Erythroblast (primary cell): ENCODE data around the gene PDCD1.

Experiments
- DNase-seq, 2 experiments: peaks; one replicate each; lab custom pipeline; 2025; lab: John Stamatoyannopoulos, UW
- GATA1 ChIP-seq: IDR thresholded peaks from 2 replicates; pipeline ENCODE4 v1.6.1; 2011; ENCODE audit warnings: low read depth, mild to moderate bottlenecking, control low read depth, low read length, moderate library complexity
- POLR2A ChIP-seq: IDR thresholded peaks from 2 replicates; pipeline ENCODE4 v1.6.1; 2011; ENCODE audit warnings: mild to moderate bottlenecking, low read length

Gene PDCD1

GRCh38 chr2:241849616-241850543 lies 8.8 kb downstream of the PDCD1 start:
- TF ChIP-seq GATA1 (no peak), POLR2A (no peak)
- DNase-seq = no peak

GRCh38 chr2:241848761-241849615 lies 9.7 kb downstream of the PDCD1 start:
- no peak for TF ChIP-seq GATA1
- no peak for TF ChIP-seq POLR2A
- DNase-seq = no peak

GRCh38 chr2:241846406-241846805 lies 12.3 kb downstream of the PDCD1 start:
- TF ChIP-seq POLR2A = no peak
- no peak for TF ChIP-seq GATA1
- DNase-seq = no peak

GRCh38 chr2:241844831-241845578 lies 13.7 kb downstream of the PDCD1 start:
- TF ChIP-seq GATA1 (no peak), POLR2A (no peak)
- DNase-seq = no peak

GRCh38 chr2:241844066-241844728 lies 14.5 kb downstream of the PDCD1 start:
- peak; percentile 86 to 89 for DNase-seq
- TF ChIP-seq GATA1 (no peak), POLR2A (peak; percentile 28)

- no peak for DNase-seq
- TF ChIP-seq POLR2A (no peak), GATA1 (no peak)
These were observed 15.2 kb downstream of the PDCD1 start for GRCh38 chr2:241843321-241844065.

GRCh38 chr2:241842620-241843211 lies 16.0 kb downstream of the PDCD1 start:
- TF ChIP-seq POLR2A (no peak), GATA1 (no peak)

GRCh38 chr2:241842067-241842415 lies 16.7 kb downstream of the PDCD1 start:
- TF ChIP-seq POLR2A = no peak
- TF ChIP-seq GATA1 = no peak
- DNase-seq = no peak

More at GRCh38 chr2:241842620-241843211, 16.0 kb downstream of the PDCD1 start:
- no peak for DNase-seq

GRCh38 chr2:241841181-241842066 lies 17.3 kb downstream of the PDCD1 start:
- no peak for DNase-seq

GRCh38 chr2:241837197-241837965 lies 21.3 kb downstream of the PDCD1 start:
- DNase-seq = no peak
- TF ChIP-seq GATA1 = no peak
- no peak for TF ChIP-seq POLR2A

More at GRCh38 chr2:241841181-241842066, 17.3 kb downstream of the PDCD1 start:
- TF ChIP-seq POLR2A (no peak), GATA1 (no peak)
